NCI-H2081 treated with DMSO at 0.1 percent for 48 hours (cell line): ENCODE measurements around the gene TRAF3.
"Not testable (repeated sequence)": the region's sequence is repeated elsewhere in the genome, so short reads cannot be mapped to it uniquely, and the experiment has no call there.

Experiments used
- DNase-seq: peaks from one replicate; lab custom pipeline; 2025; lab: John Stamatoyannopoulos, UW

Gene TRAF3

GRCh38 chr14:102923201-102923924 lies 146.1 kb downstream of the TRAF3 start:
- DNase-seq: no peak

- DNase-seq: no peak
These were observed 146.8 kb downstream of the TRAF3 start for GRCh38 chr14:102923925-102924486.

- no peak for DNase-seq
These were observed 147.7 kb downstream of the TRAF3 start for GRCh38 chr14:102924632-102925588.

GRCh38 chr14:102925646-102926045 lies 148.4 kb downstream of the TRAF3 start:
- DNase-seq: no peak

- DNase-seq: no peak
These were observed 148.9 kb downstream of the TRAF3 start for GRCh38 chr14:102926104-102926503.

- DNase-seq: not testable (repeated sequence)
These were observed 149.6 kb downstream of the TRAF3 start for GRCh38 chr14:102926840-102927239.

GRCh38 chr14:102927346-102927877 lies 150.2 kb downstream of the TRAF3 start:
- DNase-seq: no peak

GRCh38 chr14:102927878-102928411 lies 150.7 kb downstream of the TRAF3 start:
- DNase-seq: no peak

- no peak for DNase-seq
These were observed 151.4 kb downstream of the TRAF3 start for GRCh38 chr14:102928412-102929240.

- DNase-seq: no peak
These were observed 152.2 kb downstream of the TRAF3 start for GRCh38 chr14:102929241-102930137.

- DNase-seq: no peak
These were observed 153.0 kb downstream of the TRAF3 start for GRCh38 chr14:102930138-102930752.

GRCh38 chr14:102930753-102931579 lies 153.7 kb downstream of the TRAF3 start:
- DNase-seq: no peak

GRCh38 chr14:102931580-102932285 lies 154.5 kb downstream of the TRAF3 start:
- no peak for DNase-seq

GRCh38 chr14:102932484-102933248 lies 155.4 kb downstream of the TRAF3 start:
- no peak for DNase-seq

- DNase-seq: no peak
These were observed 156.5 kb downstream of the TRAF3 start for GRCh38 chr14:102933618-102934231.

GRCh38 chr14:102935756-102936155 lies 158.5 kb downstream of the TRAF3 start:
- no peak for DNase-seq
